BE2C (cell line): ENCODE results near the gene TOGARAM1.
A peak's percentile ranks its signal among the peaks of the same experiment; 100 is the strongest.

ENCODE experiments used
- DNase-seq: peaks from one replicate; pipeline ENCODE4 v3.0.0-alpha.2; 2020
- H3K27me3 ChIP-seq: fragments of 250-450 bp; sonication (Bioruptor Pico); 2 replicates; pipeline ENCODE4 v1.5.1; 2020; ENCODE audit warnings: mild to moderate bottlenecking
- H3K36me3 ChIP-seq: fragments of 250-450 bp; sonication (Bioruptor Pico); 2 replicates; pipeline ENCODE4 v1.5.1; 2020; ENCODE audit warnings: mild to moderate bottlenecking
- H3K4me1 ChIP-seq: fragments of 250-450 bp; sonication (Bioruptor Pico); 2 replicates; pipeline ENCODE4 v1.5.1; 2020
- H3K4me3 ChIP-seq: 2 replicates; pipeline ENCODE4 v1.5.1; 2011; ENCODE audit warnings: low read depth, low read length
- H3K9me3 ChIP-seq: fragments of 250-450 bp; sonication (Bioruptor Pico); 2 replicates; pipeline ENCODE4 v1.5.1; 2020
- CTCF ChIP-seq: IDR thresholded peaks from 2 replicates; pipeline ENCODE4 v1.5.1; 2012; ENCODE audit warnings: mild to moderate bottlenecking, low read depth, low read length

TOGARAM1 gene

GRCh38 chr14:44952391-44953110 lies 9.4 kb upstream of the TOGARAM1 start:
- no peak overlapping the region for H3K4me3 ChIP-seq
- DNase-seq = no peak
- no peaks in the 10 kb centered on the region for H3K4me1 ChIP-seq
- no peaks in the 10 kb centered on the region for H3K27me3 ChIP-seq
- no peaks in the 10 kb centered on the region for H3K9me3 ChIP-seq
- no peak for TF ChIP-seq CTCF
- no peaks in the 10 kb centered on the region for H3K36me3 ChIP-seq

GRCh38 chr14:44954750-44955149 lies 7.2 kb upstream of the TOGARAM1 start:
- H3K4me1 ChIP-seq = no peaks in the 10 kb centered on the region
- no peak for DNase-seq
- no peaks in the 10 kb centered on the region for H3K27me3 ChIP-seq
- no peak for TF ChIP-seq CTCF
- H3K36me3 ChIP-seq = no peaks in the 10 kb centered on the region
- no peaks in the 10 kb centered on the region for H3K9me3 ChIP-seq
- no peak overlapping the region for H3K4me3 ChIP-seq

- no peaks in the 10 kb centered on the region for H3K4me1 ChIP-seq
- no peak overlapping the region for H3K4me3 ChIP-seq
- no peak for DNase-seq
Measured at GRCh38 chr14:44955528-44955927, 6.5 kb upstream of the TOGARAM1 start.

GRCh38 chr14:44956866-44957265 lies 5.1 kb upstream of the TOGARAM1 start:
- no peaks in the 10 kb centered on the region for H3K4me1 ChIP-seq
- DNase-seq = no peak
- TF ChIP-seq CTCF = no peak
- H3K27me3 ChIP-seq = no peaks in the 10 kb centered on the region
- no peaks in the 10 kb centered on the region for H3K36me3 ChIP-seq
- no peak overlapping the region for H3K4me3 ChIP-seq
- no peaks in the 10 kb centered on the region for H3K9me3 ChIP-seq

More at GRCh38 chr14:44955528-44955927, 6.5 kb upstream of the TOGARAM1 start:
- Histone ChIP-seq H3K36me3 (no peaks in the 10 kb centered on the region), H3K27me3 (no peaks in the 10 kb centered on the region), H3K9me3 (no peaks in the 10 kb centered on the region)
- TF ChIP-seq CTCF = no peak

- TF ChIP-seq CTCF = no peak
- no peaks in the 10 kb centered on the region for H3K27me3 ChIP-seq
- no peaks in the 10 kb centered on the region for H3K36me3 ChIP-seq
- no peak for DNase-seq
- H3K4me1 ChIP-seq = no peaks in the 10 kb centered on the region
- H3K9me3 ChIP-seq = no peaks in the 10 kb centered on the region
- peak overlapping the region; percentile 97 for H3K4me3 ChIP-seq
Measured at GRCh38 chr14:44959538-44959937, 2.5 kb upstream of the TOGARAM1 start.

GRCh38 chr14:44960146-44960545 lies 1.8 kb upstream of the TOGARAM1 start:
- no peak for TF ChIP-seq CTCF
- DNase-seq = no peak
- Histone ChIP-seq H3K27me3 (no peaks in the 10 kb centered on the region), H3K36me3 (no peaks in the 10 kb centered on the region), H3K4me3 (peak overlapping the region; percentile 97), H3K9me3 (no peaks in the 10 kb centered on the region), H3K4me1 (no peaks in the 10 kb centered on the region)
